Measurements from ENCODE around the gene NOM1.
"Not testable (repeated sequence)": the region's sequence is repeated elsewhere in the genome, so short reads cannot be mapped to it uniquely, and the experiment has no call there.

- TF ChIP-seq CTCF (IDR thresholded peaks at IDR 0.05); TCF7L2 (IDR thresholded peaks at IDR 0.05; ENCODE audit: low read depth, low read length): not testable (repeated sequence)
Measured at GRCh38 chr7:156909574-156910252, 39.8 kb upstream of the NOM1 start.

Data from Panc1 (cell line).